ENCODE results near the gene KCNJ9. TPM values are rescaled to one million over a fixed set of nuclear protein-coding genes. Genes with fewer than 3 reads are reported as not detected.

The KCNJ9 gene
- total and polyA plus RNA-seq, 2 experiments from 2014 or later = 0.24 to 0.34 TPM

GRCh38 chr1:160079448-160079847 lies 1.9 kb upstream of the KCNJ9 start:
- Histone ChIP-seq H3K4me1 (ENCODE audit: insufficient read depth) (no peaks in the 10 kb centered on the region), H3K27me3 (ENCODE audit: insufficient read depth) (peaks cover 52% of the 10 kb centered on the region), H3K4me3 (no peak overlapping the region), H3K79me2 (replicated peaks; ENCODE audit: insufficient read depth) (no peaks in the 10 kb centered on the region), H3F3A (replicated peaks; ENCODE audit: low read depth) (peaks cover 2% of the 10 kb centered on the region; the same call in 1 of the 2 replicates), H3K27ac (ENCODE audit: low read depth) (no peak overlapping the region), H2AFZ (no peak overlapping the region), H3K9me2 (ENCODE audit: insufficient read depth) (no peaks in the 10 kb centered on the region), H3K36me3 (ENCODE audit: insufficient read depth) (no peaks in the 10 kb centered on the region), H4K20me1 (replicated peaks; ENCODE audit: insufficient read depth) (no peaks in the 10 kb centered on the region), H3K4me2 (no peak overlapping the region)
- peaks cover 3% of the 10 kb centered on the region; the same call in 1 of the 3 replicates for H3K36me3 Mint-ChIP-seq (ENCODE audit: low read depth)
- TF ChIP-seq EZH2 (IDR thresholded peaks at IDR 0.05; ENCODE audit: low read depth, unreplicated experiment) (no peak), JUNB (IDR thresholded peaks at IDR 0.05; ENCODE audit: unreplicated experiment) (no peak), POLR2AphosphoS5 (IDR thresholded peaks at IDR 0.05; ENCODE audit: low read depth) (no peak), ETS1 (IDR thresholded peaks at IDR 0.05) (no peak), ZNF462 (CRISPR knock-in tag; IDR thresholded peaks at IDR 0.05) (no peak), EZH2phosphoT487 (IDR thresholded peaks at IDR 0.05; ENCODE audit: unreplicated experiment) (no peak), STAT1 (IDR thresholded peaks at IDR 0.05; ENCODE audit: unreplicated experiment) (no peak), ZNF114 (CRISPR knock-in tag; IDR thresholded peaks at IDR 0.05) (no peak), NANOG (IDR thresholded peaks at IDR 0.05; ENCODE audit: borderline replicate concordance) (no peak)
- TF ChIP-seq, protein P1, sequence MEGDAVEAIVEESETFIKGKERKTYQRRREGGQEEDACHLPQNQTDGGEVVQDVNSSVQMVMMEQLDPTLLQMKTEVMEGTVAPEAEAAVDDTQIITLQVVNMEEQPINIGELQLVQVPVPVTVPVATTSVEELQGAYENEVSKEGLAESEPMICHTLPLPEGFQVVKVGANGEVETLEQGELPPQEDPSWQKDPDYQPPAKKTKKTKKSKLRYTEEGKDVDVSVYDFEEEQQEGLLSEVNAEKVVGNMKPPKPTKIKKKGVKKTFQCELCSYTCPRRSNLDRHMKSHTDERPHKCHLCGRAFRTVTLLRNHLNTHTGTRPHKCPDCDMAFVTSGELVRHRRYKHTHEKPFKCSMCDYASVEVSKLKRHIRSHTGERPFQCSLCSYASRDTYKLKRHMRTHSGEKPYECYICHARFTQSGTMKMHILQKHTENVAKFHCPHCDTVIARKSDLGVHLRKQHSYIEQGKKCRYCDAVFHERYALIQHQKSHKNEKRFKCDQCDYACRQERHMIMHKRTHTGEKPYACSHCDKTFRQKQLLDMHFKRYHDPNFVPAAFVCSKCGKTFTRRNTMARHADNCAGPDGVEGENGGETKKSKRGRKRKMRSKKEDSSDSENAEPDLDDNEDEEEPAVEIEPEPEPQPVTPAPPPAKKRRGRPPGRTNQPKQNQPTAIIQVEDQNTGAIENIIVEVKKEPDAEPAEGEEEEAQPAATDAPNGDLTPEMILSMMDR (conservative IDR thresholded peaks at IDR 0.05; ENCODE audit: low read depth in 2 of 2) = no peak
- H3K4me1 Mint-ChIP-seq = peaks cover 10% of the 10 kb centered on the region; the same call in 2 of the 3 replicates
- no peaks in the 10 kb centered on the region; the same call in 2 of the 3 replicates for H3K9me3 Mint-ChIP-seq
- peaks cover 26% of the 10 kb centered on the region for H3K27me3 Mint-ChIP-seq (ENCODE audit: insufficient read depth, low read depth, poor library complexity)
- no peak overlapping the region for H3K4me3 Mint-ChIP-seq
- DNase-seq (ENCODE audit: low spot score) (no peak), ATAC-seq (no peak)
- H3K27ac Mint-ChIP-seq = no peak overlapping the region
